Panc1 (cell line): ENCODE measurements around the gene OLIG2. TPM values are rescaled to one million over a fixed set of nuclear protein-coding genes. Genes with fewer than 3 reads are reported as not detected.

ENCODE experiments used
- ATAC-seq: fragments of 200-7000 bp; cut with Tn5 transposase; 2 replicates; pipeline ENCODE4 v1.9.1; 2020; ENCODE audit warnings: mild to moderate bottlenecking, moderate library complexity
- BruUV-seq: library from RNA; stranded (reverse); fragments of 400-500 nt; replicated peaks from 2 replicates; lab custom pipeline; 2021; lab: Mats Ljungman, UMichigan
- CTCF ChIA-PET: fragments of 300-600 bp; sonication (Branson Sonifier 250); formaldehyde crosslinking; loops from one replicate; lab custom pipeline; 2022; ENCODE audit warnings: antibody characterized with exemption; lab: Charles Lee
- POLR2A ChIA-PET: fragments of 300-600 bp; sonication (Branson Sonifier 250); formaldehyde crosslinking; loops from one replicate; lab custom pipeline; 2022; ENCODE audit warnings: antibody characterized with exemption; lab: Charles Lee
- DNase-seq: peaks from one replicate; pipeline ENCODE4 v3.0.0-alpha.2; 2010; ENCODE audit warnings: low read depth, low spot score
- H3K27ac ChIP-seq: 2 replicates; pipeline ENCODE4 v1.5.1; 2011; ENCODE audit warnings: mild to moderate bottlenecking, low read length, inconsistent platforms
- H3K27me3 ChIP-seq: fragments of 200-500 bp; sonication (Bioruptor generic); 2 replicates; pipeline ENCODE4 v1.6.0; 2014; ENCODE audit warnings: low read length, inconsistent platforms; ENCODE audit not compliant: control insufficient read depth, insufficient read depth
- H3K36me3 ChIP-seq: fragments of 200-500 bp; sonication (Bioruptor generic); 2 replicates; pipeline ENCODE4 v1.5.1; 2014; ENCODE audit warnings: inconsistent platforms, mild to moderate bottlenecking, low read length, moderate library complexity; ENCODE audit not compliant: control insufficient read depth, insufficient read depth
- H3K4me1 ChIP-seq: 2 replicates; pipeline ENCODE4 v1.5.1; 2011; ENCODE audit warnings: inconsistent platforms, mild to moderate bottlenecking, low read length, moderate library complexity; ENCODE audit not compliant: control insufficient read depth, insufficient read depth
- H3K4me3 ChIP-seq, 2 experiments: 2 replicates each; pipeline ENCODE4 v1.5.1; 2011 to 2012; ENCODE audit warnings: low read depth in 2 of 2, low read length in 2 of 2, mild to moderate bottlenecking in 2 of 2, inconsistent platforms in 1 of 2, moderate library complexity in 1 of 2
- H3K9me3 ChIP-seq: fragments of 200-500 bp; sonication (Bioruptor generic); 2 replicates; pipeline ENCODE4 v1.5.1; 2014; ENCODE audit warnings: low read depth, mild to moderate bottlenecking, inconsistent platforms, low read length, moderate library complexity; ENCODE audit not compliant: control insufficient read depth, insufficient read depth
- CTCF ChIP-seq: fragments of 450-650 bp; IDR thresholded peaks from 2 replicates; pipeline ENCODE4 v1.5.1; 2017; ENCODE audit warnings: mild to moderate bottlenecking
- POLR2AphosphoS5 ChIP-seq: IDR thresholded peaks from 2 replicates; pipeline ENCODE4 v1.6.1; 2012; ENCODE audit warnings: mild to moderate bottlenecking, low read depth, low read length, moderate library complexity
- SIN3A ChIP-seq: IDR thresholded peaks from 2 replicates; pipeline ENCODE4 v1.6.1; 2012; ENCODE audit warnings: low read depth, mild to moderate bottlenecking, low read length, moderate library complexity, borderline replicate concordance; ENCODE audit not compliant: insufficient read depth
- TCF7L2 ChIP-seq: IDR thresholded peaks from 2 replicates; pipeline ENCODE4 v1.6.1; 2011; ENCODE audit warnings: mild to moderate bottlenecking, low read depth, low read length, inconsistent platforms
- in situ Hi-C: cut with HindIII; loops from 2 replicates; pipeline ENCODE4 v1.10.0; 2016; ENCODE audit warnings: low sequenced_read_pairs, low pct_unique_long_range_greater_than_20kb
- intact Hi-C: fragments of 100-400 bp; cut with micrococcal nuclease; formaldehyde crosslinking; loops from one replicate; pipeline ENCODE4 v1.10.0; 2022; ENCODE audit not compliant: unreplicated experiment
- total RNA-seq: library from RNA; stranded (reverse); gene quantifications from one replicate; pipeline ENCODE4 v1.2.1, GENCODE V29; 2021; ENCODE audit not compliant: unreplicated experiment
- TF ChIP-seq, protein P1 (sequence below), 2 experiments: IDR thresholded peaks; 2 replicates each; pipeline ENCODE4 v1.6.1; 2011 to 2012; ENCODE audit warnings: low read depth in 2 of 2, control low read depth in 1 of 2, low read length in 1 of 2, mild to moderate bottlenecking in 1 of 2, moderate library complexity in 1 of 2; ENCODE audit not compliant: insufficient read depth in 1 of 2

The OLIG2 gene
- total RNA-seq, 1 experiment from 2014 or later, result not detected

- ATAC-seq, result no peak
- Histone ChIP-seq H3K4me1 (no peaks in the 10 kb centered on the region), H3K27me3 (peaks cover 2% of the 10 kb centered on the region; the same call in 1 of the 2 replicates), H3K9me3 (no peaks in the 10 kb centered on the region), H3K4me3 (no peak overlapping the region), H3K27ac (no peak overlapping the region), H3K36me3 (no peaks in the 10 kb centered on the region)
- no TSS peak for BruUV-seq
- TF ChIP-seq POLR2AphosphoS5 (no peak), SIN3A (no peak), CTCF (no peak), TCF7L2 (no peak)
- TF ChIP-seq, protein P1, sequence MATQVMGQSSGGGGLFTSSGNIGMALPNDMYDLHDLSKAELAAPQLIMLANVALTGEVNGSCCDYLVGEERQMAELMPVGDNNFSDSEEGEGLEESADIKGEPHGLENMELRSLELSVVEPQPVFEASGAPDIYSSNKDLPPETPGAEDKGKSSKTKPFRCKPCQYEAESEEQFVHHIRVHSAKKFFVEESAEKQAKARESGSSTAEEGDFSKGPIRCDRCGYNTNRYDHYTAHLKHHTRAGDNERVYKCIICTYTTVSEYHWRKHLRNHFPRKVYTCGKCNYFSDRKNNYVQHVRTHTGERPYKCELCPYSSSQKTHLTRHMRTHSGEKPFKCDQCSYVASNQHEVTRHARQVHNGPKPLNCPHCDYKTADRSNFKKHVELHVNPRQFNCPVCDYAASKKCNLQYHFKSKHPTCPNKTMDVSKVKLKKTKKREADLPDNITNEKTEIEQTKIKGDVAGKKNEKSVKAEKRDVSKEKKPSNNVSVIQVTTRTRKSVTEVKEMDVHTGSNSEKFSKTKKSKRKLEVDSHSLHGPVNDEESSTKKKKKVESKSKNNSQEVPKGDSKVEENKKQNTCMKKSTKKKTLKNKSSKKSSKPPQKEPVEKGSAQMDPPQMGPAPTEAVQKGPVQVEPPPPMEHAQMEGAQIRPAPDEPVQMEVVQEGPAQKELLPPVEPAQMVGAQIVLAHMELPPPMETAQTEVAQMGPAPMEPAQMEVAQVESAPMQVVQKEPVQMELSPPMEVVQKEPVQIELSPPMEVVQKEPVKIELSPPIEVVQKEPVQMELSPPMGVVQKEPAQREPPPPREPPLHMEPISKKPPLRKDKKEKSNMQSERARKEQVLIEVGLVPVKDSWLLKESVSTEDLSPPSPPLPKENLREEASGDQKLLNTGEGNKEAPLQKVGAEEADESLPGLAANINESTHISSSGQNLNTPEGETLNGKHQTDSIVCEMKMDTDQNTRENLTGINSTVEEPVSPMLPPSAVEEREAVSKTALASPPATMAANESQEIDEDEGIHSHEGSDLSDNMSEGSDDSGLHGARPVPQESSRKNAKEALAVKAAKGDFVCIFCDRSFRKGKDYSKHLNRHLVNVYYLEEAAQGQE (IDR thresholded peaks at IDR 0.05; ENCODE audit: insufficient read depth in 1 of 2, low read depth in 2 of 2, low read length in 1 of 2), result no peak
- ChIA-PET POLR2A (no interaction called here), CTCF (no interaction called here)
- in situ Hi-C loops, result no loop called here
- no peak for DNase-seq
- intact Hi-C loops, result no loop called here
Measured at GRCh38 chr21:33030633-33031032, 4.9 kb downstream of the OLIG2 start.

DNA sequence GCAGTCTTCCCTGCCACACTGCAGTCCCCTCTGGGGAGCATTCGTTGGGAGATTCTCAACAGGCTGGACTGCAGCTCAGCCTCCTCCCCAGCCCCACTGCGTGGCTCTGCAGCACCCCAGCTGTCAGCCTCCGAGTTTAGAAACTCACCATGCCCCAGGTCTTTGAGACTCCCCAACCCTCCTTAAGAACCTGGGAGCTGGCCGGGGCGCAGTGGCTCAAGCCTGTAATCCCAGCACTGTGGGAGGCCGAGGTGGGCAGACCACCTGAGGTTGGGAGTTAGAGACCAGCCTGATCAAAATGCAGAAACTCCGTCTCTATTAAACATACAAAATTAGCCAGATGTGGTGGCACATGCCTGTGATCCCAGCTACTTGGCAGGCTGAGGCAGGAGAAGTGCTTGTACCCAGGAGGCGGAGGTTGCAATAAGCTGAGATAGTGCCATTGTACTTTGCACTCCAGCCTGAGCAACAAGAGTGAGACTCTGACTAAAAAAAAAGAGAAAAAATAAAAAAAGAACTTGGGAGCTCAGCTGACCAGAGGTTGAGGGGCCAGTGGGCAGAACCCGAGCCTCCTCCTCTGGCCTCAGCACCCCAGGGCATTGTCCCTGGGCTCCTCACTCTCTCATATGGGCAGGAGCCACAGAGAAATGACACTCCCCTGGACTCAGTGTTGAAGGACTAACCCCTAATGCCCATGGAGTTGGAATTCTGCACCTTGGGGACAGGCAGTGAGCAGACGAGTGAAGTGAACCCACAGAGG lies 5.6 kb downstream of the OLIG2 start:
- BruUV-seq, result no TSS peak
- peaks cover 2% of the 10 kb centered on the region; the same call in 1 of the 2 replicates for H3K27me3 ChIP-seq
- no peak for TF ChIP-seq TCF7L2
- no peak for TF ChIP-seq SIN3A
- TF ChIP-seq, protein P1 (IDR thresholded peaks at IDR 0.05; ENCODE audit: insufficient read depth in 1 of 2, low read depth in 2 of 2, low read length in 1 of 2), result no peak
- TF ChIP-seq POLR2AphosphoS5, result no peak
- no peak for TF ChIP-seq CTCF
- no peak overlapping the region for H3K4me3 ChIP-seq
- in situ Hi-C loops, result no loop called here
- no peaks in the 10 kb centered on the region for H3K9me3 ChIP-seq
- no peak; the same call in 1 of the 2 replicates for ATAC-seq
- ChIA-PET POLR2A (no interaction called here), CTCF (no interaction called here)
- no peak overlapping the region for H3K27ac ChIP-seq
- no peak for DNase-seq
- H3K4me1 ChIP-seq, result no peaks in the 10 kb centered on the region
- H3K36me3 ChIP-seq, result no peaks in the 10 kb centered on the region
- intact Hi-C loops, result no loop called here
